ENCODE measurements around the gene TNFAIP1.

TNFAIP1 gene

GRCh38 chr17:28372203-28372944 is 36.8 kb downstream of the TNFAIP1 start:
- no peak for DNase-seq

- DNase-seq = no peak
Measured at GRCh38 chr17:28372945-28373274, 37.3 kb downstream of the TNFAIP1 start.

GRCh38 chr17:28379814-28380801 is 44.5 kb downstream of the TNFAIP1 start:
- DNase-seq = no peak

GRCh38 chr17:28381141-28381825 is 45.7 kb downstream of the TNFAIP1 start:
- no peak for DNase-seq

- DNase-seq = peak; percentile 48 to 59
Measured at GRCh38 chr17:28384281-28385036, 48.9 kb downstream of the TNFAIP1 start.

- DNase-seq = no peak
Measured at GRCh38 chr17:28385037-28385400, 49.5 kb downstream of the TNFAIP1 start.

- DNase-seq = no peak
Measured at GRCh38 chr17:28385406-28385805, 49.8 kb downstream of the TNFAIP1 start.

- DNase-seq = no peak
Measured at GRCh38 chr17:28386391-28386790, 50.8 kb downstream of the TNFAIP1 start.

- no peak for DNase-seq
Measured at GRCh38 chr17:28388106-28388505, 52.5 kb downstream of the TNFAIP1 start.

GRCh38 chr17:28390141-28390540 is 54.6 kb downstream of the TNFAIP1 start:
- DNase-seq = no peak

GRCh38 chr17:28390563-28390962 is 55.0 kb downstream of the TNFAIP1 start:
- DNase-seq = no peak

- no peak for DNase-seq
Measured at GRCh38 chr17:28390984-28391383, 55.4 kb downstream of the TNFAIP1 start.

- no peak for DNase-seq
Measured at GRCh38 chr17:28391401-28391800, 55.8 kb downstream of the TNFAIP1 start.

GRCh38 chr17:28392491-28392890 is 56.9 kb downstream of the TNFAIP1 start:
- DNase-seq = no peak

- DNase-seq = no peak
Measured at GRCh38 chr17:28394337-28395116, 59.0 kb downstream of the TNFAIP1 start.

- DNase-seq = no peak
Measured at GRCh38 chr17:28395426-28395825, 59.9 kb downstream of the TNFAIP1 start.

- DNase-seq = no peak
Measured at GRCh38 chr17:28395968-28396367, 60.4 kb downstream of the TNFAIP1 start.
